Measurements from ENCODE around the gene GCNT2. TPM values are rescaled to one million over a fixed set of nuclear protein-coding genes. Genes with fewer than 3 reads are reported as not detected.

GCNT2 gene
- total and polyA plus RNA-seq, 2 of the 8 experiments (the other 6 are each of a cell fraction or from before 2014, with no cell fraction given), result 19.3 to 52.5 TPM

- H3K27ac ChIP-seq (ENCODE audit: low read depth, low read length), result no peak overlapping the region; the same call in 1 of the 2 replicates
- ChIA-PET POLR2A (ENCODE audit: partially characterized antibody) (interaction anchor here (1.0 to 3.5 kb wide), 9 partner anchors 8 to 70 kb away, joined by 3 to 23 read pairs (median 4); partner anchors contain the start of gene GCNT2), CTCF (ENCODE audit: partially characterized antibody) (interaction anchor here (2.1 kb wide), 1 partner anchor 81 kb away, joined by 10 read pairs; no protein-coding TSS in a partner anchor)
- no peak overlapping the region for H2AFZ ChIP-seq (ENCODE audit: low read length)
- no peak overlapping the region; a peak in 1 of 8 replicates for H3K4me3 ChIP-seq (ENCODE audit: extremely low read depth in 1 of 4, insufficient read depth in 2 of 4, low read depth in 3 of 4, low read length in 4 of 4)
- H3K4ac ChIP-seq (replicated peaks; ENCODE audit: insufficient read length, low read depth, low read length), result no peak overlapping the region
- H3K56ac ChIP-seq (replicated peaks; ENCODE audit: insufficient read length, low read depth, low read length), result no peak overlapping the region
- WGBS, 2 experiments (ENCODE audit: extremely low coverage in 1 of 2, insufficient coverage in 1 of 2, insufficient read length in 1 of 2, insufficient replicate concordance in 2 of 2, low coverage in 1 of 2, low lambda C conversion rate in 2 of 2, missing lambda C conversion rate in 1 of 2), result 71% methylated on average over 14 of the region's 14 CpGs; no CpG with 5 or more reads in 1 of the 2 experiments
- H3K79me2 ChIP-seq (ENCODE audit: control insufficient read depth in 1 of 2, insufficient read depth in 2 of 2, low read length in 2 of 2), result peaks cover 42 to 87% of the 10 kb centered on the region in 2 experiments
- H2BK5ac ChIP-seq (ENCODE audit: low read depth, low read length), result no peak overlapping the region
- no peak overlapping the region for H4K8ac ChIP-seq (ENCODE audit: extremely low read depth, insufficient read depth, low read length)
- peak overlapping the region; percentile 0 to 54; a peak in 2 of 4 replicates for H3K4me2 ChIP-seq (ENCODE audit: insufficient read depth in 1 of 2, low read depth in 2 of 2, low read length in 2 of 2)
- H3K14ac ChIP-seq (ENCODE audit: insufficient read length), result no peak overlapping the region
- peaks cover 16% of the 10 kb centered on the region; the same call in 1 of the 2 replicates for H3K23me2 ChIP-seq (ENCODE audit: low read depth, low read length)
- H4K20me1 ChIP-seq (replicated peaks in 1 of 2; ENCODE audit: control insufficient read depth in 1 of 2, insufficient read depth in 2 of 2, low read length in 2 of 2), result peaks cover 0 to 21% of the 10 kb centered on the region in 2 experiments
- peaks cover 0 to 4% (median 0%) of the 10 kb centered on the region in 4 experiments; a peak in 2 of 8 replicates for H3K36me3 ChIP-seq (ENCODE audit: control insufficient read depth in 2 of 4, insufficient read depth in 4 of 4, low read length in 3 of 4)
- H2BK12ac ChIP-seq (ENCODE audit: low read depth, low read length), result no peak overlapping the region
- H3K9ac ChIP-seq (replicated peaks in 1 of 4; ENCODE audit: extremely low read depth in 1 of 4, low read depth in 3 of 4, low read length in 3 of 4), result no peak overlapping the region
- H2AK5ac ChIP-seq (ENCODE audit: low read depth, low read length), result no peak overlapping the region; the same call in 1 of the 2 replicates
- H2BK15ac ChIP-seq (ENCODE audit: low read length), result no peak overlapping the region
- no peaks in the 10 kb centered on the region for H3K9me3 ChIP-seq (ENCODE audit: insufficient read depth in 2 of 2, low read depth in 1 of 2, low read length in 1 of 2)
- FAIRE-seq (no peak), DNase-seq (ENCODE audit: low read depth in 1 of 2, low spot score in 2 of 2) (no peak)
- no peak overlapping the region for H3K18ac ChIP-seq (ENCODE audit: extremely low read depth, low read length)
- no peaks in the 10 kb centered on the region for H3K27me3 ChIP-seq (replicated peaks in 1 of 4; ENCODE audit: control insufficient read depth in 3 of 4, extremely low read depth in 1 of 4, insufficient read depth in 3 of 4, low read length in 3 of 4)
- peaks cover 13 to 37% (median 33%) of the 10 kb centered on the region in 4 experiments for H3K4me1 ChIP-seq (replicated peaks in 1 of 4; ENCODE audit: control insufficient read depth in 3 of 4, insufficient read depth in 4 of 4, low read length in 3 of 4)
- no peak overlapping the region for H3K23ac ChIP-seq (ENCODE audit: insufficient read length)
- H4K91ac ChIP-seq (replicated peaks; ENCODE audit: insufficient read length, low read length), result no peak overlapping the region
- no peak overlapping the region for H2BK120ac ChIP-seq (replicated peaks; ENCODE audit: low read depth, low read length)
- TF ChIP-seq KDM1A (IDR thresholded peaks at IDR 0.05; ENCODE audit: borderline replicate concordance, low read length) (no peak), TCF12 (IDR thresholded peaks at IDR 0.05; ENCODE audit: low read depth, low read length) (peak; percentile 92), GABPA (IDR thresholded peaks at IDR 0.05; ENCODE audit: borderline replicate concordance, insufficient read depth, low read length) (no peak), SRF (IDR thresholded peaks at IDR 0.05; ENCODE audit: low read depth, low read length) (no peak), EP300 (IDR thresholded peaks at IDR 0.05; ENCODE audit: borderline replicate concordance in 1 of 2, low read depth in 2 of 2, low read length in 2 of 2) (peak in 1 of 2 experiments; percentile 42; a peak in 1 of 3 replicates)
- TF ChIP-seq, protein P1, sequence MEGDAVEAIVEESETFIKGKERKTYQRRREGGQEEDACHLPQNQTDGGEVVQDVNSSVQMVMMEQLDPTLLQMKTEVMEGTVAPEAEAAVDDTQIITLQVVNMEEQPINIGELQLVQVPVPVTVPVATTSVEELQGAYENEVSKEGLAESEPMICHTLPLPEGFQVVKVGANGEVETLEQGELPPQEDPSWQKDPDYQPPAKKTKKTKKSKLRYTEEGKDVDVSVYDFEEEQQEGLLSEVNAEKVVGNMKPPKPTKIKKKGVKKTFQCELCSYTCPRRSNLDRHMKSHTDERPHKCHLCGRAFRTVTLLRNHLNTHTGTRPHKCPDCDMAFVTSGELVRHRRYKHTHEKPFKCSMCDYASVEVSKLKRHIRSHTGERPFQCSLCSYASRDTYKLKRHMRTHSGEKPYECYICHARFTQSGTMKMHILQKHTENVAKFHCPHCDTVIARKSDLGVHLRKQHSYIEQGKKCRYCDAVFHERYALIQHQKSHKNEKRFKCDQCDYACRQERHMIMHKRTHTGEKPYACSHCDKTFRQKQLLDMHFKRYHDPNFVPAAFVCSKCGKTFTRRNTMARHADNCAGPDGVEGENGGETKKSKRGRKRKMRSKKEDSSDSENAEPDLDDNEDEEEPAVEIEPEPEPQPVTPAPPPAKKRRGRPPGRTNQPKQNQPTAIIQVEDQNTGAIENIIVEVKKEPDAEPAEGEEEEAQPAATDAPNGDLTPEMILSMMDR (IDR thresholded peaks at IDR 0.05; ENCODE audit: control extremely low read depth in 1 of 3, insufficient read depth in 1 of 3, low read depth in 1 of 3, low read length in 3 of 3), result no peak
- TF ChIP-seq, protein P2, sequence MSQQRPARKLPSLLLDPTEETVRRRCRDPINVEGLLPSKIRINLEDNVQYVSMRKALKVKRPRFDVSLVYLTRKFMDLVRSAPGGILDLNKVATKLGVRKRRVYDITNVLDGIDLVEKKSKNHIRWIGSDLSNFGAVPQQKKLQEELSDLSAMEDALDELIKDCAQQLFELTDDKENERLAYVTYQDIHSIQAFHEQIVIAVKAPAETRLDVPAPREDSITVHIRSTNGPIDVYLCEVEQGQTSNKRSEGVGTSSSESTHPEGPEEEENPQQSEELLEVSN (IDR thresholded peaks at IDR 0.05), result no peak
- H3K79me1 ChIP-seq (ENCODE audit: low read depth, low read length), result peaks cover 23% of the 10 kb centered on the region
- H4K5ac ChIP-seq (ENCODE audit: insufficient read length, low read depth, low read length), result no peak overlapping the region
- no peak overlapping the region for H2BK20ac ChIP-seq (ENCODE audit: low read length)
Measured at GRCh38 chr6:10591422-10592160, 70.4 kb downstream of the GCNT2 start.
